ENCODE measurements around the gene RRM1.
"Not testable (repeated sequence)": the region's sequence is repeated elsewhere in the genome, so short reads cannot be mapped to it uniquely, and the experiment has no call there.

RRM1 gene

DNA sequence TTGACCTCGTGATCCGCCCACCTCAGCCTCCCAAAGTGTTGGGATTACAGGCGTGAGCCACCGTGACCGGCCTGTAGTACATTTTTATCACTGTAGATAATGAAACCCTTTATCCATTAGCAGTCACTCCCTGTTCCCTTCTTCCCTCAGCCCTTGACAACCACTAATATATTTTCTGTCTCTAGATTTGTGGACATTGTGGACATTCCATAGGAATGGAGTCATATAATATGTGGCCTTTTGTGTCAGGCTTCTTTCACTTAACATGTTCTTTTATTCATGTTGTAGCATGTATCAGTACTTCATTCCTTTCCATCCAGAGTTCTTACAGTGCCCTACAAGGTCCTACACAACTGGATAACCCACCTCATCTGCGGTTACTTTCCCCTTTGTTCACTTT is 30.5 kb downstream of the RRM1 start:
- DNase-seq, result no peak
- Mint-ChIP-seq H3K4me1 (ENCODE audit: low read depth in 2 of 2) (peaks cover 0 to 4% of the 10 kb centered on the region in 2 donors), H3K27me3 (no peaks in the 10 kb centered on the region), H3K27ac (no peak overlapping the region), H3K36me3 (ENCODE audit: insufficient read depth) (peaks cover 64% of the 10 kb centered on the region), H3K4me3 (no peak overlapping the region), H3K9me3 (no peaks in the 10 kb centered on the region)
- no peak for ATAC-seq (replicated peaks)

DNA sequence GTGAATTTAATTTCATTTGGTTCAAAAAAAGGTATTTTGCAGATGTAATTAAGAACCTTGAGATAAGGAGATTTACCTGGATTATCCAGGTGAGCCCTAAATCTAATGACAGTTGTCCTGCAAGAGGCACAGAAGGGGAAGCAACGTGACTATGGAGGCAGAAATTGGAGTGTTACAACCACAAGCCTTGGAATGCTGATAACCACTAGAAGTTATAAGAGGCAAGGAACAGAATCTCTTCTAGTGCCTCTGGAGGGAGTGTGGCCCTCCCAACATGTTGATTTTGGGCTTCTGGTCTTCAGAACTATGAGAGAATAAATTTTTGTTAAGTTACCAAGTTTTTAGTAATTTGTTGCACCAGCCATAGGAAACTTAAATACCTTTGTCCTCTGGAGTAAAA is 32.8 kb downstream of the RRM1 start:
- no peak for ATAC-seq (replicated peaks)
- peaks cover 51% of the 10 kb centered on the region for H3K36me3 Mint-ChIP-seq (ENCODE audit: insufficient read depth)

DNA sequence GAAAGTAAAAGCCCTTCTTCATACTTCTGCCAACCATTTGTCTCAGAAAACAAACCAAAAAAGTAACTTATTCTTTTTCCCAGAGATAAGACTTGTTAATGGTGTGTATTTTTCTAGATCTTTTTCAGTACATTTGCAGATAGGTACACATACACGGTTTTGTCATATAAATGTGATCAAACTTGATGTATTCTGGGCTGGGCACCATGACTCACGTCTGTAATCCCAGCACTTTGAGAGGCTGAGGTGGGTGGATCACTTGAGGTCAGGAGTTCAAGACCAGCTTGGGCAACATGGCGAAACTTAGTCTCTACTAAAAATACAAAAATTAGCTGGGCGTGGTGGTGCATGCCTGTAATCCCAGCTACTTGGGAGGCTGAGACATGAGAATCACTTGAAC is 35.6 kb downstream of the RRM1 start:
- peaks cover 45% of the 10 kb centered on the region for H3K36me3 Mint-ChIP-seq (ENCODE audit: insufficient read depth)
- not testable (repeated sequence) for H3K27me3 Mint-ChIP-seq; ATAC-seq (replicated peaks); H3K4me1 Mint-ChIP-seq (ENCODE audit: low read depth in 2 of 2); H3K4me3 Mint-ChIP-seq; H3K9me3 Mint-ChIP-seq; DNase-seq; H3K27ac Mint-ChIP-seq

More for the DNA sequence above, 32.8 kb downstream of the RRM1 start:
- H3K9me3 Mint-ChIP-seq, result no peaks in the 10 kb centered on the region
- H3K4me3 Mint-ChIP-seq, result no peak overlapping the region
- H3K27ac Mint-ChIP-seq, result no peak overlapping the region
- no peaks in the 10 kb centered on the region for H3K27me3 Mint-ChIP-seq
- peaks cover 0 to 4% of the 10 kb centered on the region in 2 donors for H3K4me1 Mint-ChIP-seq (ENCODE audit: low read depth in 2 of 2)
- DNase-seq, result no peak

DNA sequence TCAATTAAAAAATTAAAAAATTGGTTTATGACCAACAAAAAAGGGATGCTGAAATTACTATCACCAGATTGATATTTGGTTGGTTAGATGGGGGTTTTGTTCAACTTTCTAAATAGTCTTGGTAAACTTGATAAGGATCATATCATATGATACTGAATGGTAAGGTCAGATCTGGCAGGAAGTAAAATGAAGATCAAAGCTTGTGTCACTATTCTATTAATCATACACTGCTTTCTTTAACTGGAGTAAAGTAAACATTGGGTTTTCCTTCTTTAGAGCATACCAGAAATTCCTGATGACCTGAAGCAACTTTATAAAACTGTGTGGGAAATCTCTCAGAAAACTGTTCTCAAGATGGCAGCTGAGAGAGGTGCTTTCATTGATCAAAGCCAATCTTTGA is 40.2 kb downstream of the RRM1 start:
- peaks cover 0 to 7% of the 10 kb centered on the region in 2 donors for H3K4me1 Mint-ChIP-seq (ENCODE audit: low read depth in 2 of 2)
- no peak for ATAC-seq (replicated peaks)
- H3K27me3 Mint-ChIP-seq, result no peaks in the 10 kb centered on the region
- peaks cover 0 to 3% of the 10 kb centered on the region in 2 donors for H3K9me3 Mint-ChIP-seq
- no peak overlapping the region for H3K27ac Mint-ChIP-seq
- peaks cover 46% of the 10 kb centered on the region for H3K36me3 Mint-ChIP-seq (ENCODE audit: insufficient read depth)
- no peak for DNase-seq
- H3K4me3 Mint-ChIP-seq, result no peak overlapping the region

DNA sequence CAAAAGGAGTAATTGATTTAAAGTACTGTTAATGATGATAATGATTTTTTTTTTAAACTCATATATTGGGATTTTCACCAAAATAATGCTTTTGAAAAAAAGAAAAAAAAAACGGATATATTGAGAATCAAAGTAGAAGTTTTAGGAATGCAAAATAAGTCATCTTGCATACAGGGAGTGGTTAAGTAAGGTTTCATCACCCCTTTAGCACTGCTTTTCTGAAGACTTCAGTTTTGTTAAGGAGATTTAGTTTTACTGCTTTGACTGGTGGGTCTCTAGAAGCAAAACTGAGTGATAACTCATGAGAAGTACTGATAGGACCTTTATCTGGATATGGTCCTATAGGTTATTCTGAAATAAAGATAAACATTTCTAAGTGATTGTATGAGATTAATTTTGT is 43.9 kb downstream of the RRM1 start:
- H3K9me3 Mint-ChIP-seq, result peaks cover 0 to 10% of the 10 kb centered on the region in 2 donors
- ATAC-seq (replicated peaks) (no peak), DNase-seq (no peak)
- peaks cover 47% of the 10 kb centered on the region for H3K36me3 Mint-ChIP-seq (ENCODE audit: insufficient read depth)
- no peak overlapping the region for H3K4me3 Mint-ChIP-seq
- H3K27me3 Mint-ChIP-seq, result no peaks in the 10 kb centered on the region
- H3K4me1 Mint-ChIP-seq (ENCODE audit: low read depth in 2 of 2), result peaks cover 0 to 7% of the 10 kb centered on the region in 2 donors
- peak overlapping the region in 1 of 2 donors; percentile 8 for H3K27ac Mint-ChIP-seq

DNA sequence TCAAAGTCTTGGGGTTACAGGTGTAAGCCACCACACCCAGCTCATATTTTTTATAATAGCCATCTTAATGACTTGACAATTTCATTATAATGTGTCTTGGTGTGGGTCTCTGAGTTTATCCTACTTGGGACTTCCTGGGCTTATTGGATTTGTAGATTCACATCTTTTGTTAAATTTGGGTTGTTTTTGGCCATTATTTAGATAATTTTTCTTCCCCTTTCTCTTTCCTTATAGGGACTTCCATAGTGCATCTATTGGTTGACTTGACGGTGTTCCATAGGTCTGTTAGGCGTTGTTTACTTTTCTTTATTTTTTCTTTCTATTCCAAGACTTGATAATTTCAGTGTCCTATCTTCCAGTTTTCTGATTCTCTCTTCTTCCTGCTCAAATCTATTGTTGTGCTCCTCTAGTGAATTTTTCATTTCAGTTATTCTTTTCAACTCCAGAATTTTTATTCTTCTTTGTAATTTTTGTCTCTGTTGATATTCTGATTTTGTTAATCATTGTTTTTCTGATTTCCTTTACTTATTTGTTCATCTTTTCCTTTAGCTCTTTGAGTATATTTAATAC is 45.6 kb downstream of the RRM1 start:
- Mint-ChIP-seq H3K4me3 (no peak overlapping the region), H3K9me3 (peaks cover 0 to 10% of the 10 kb centered on the region in 2 donors), H3K36me3 (ENCODE audit: insufficient read depth) (peaks cover 33% of the 10 kb centered on the region), H3K27me3 (no peaks in the 10 kb centered on the region), H3K4me1 (ENCODE audit: low read depth in 2 of 2) (peaks cover 0 to 3% of the 10 kb centered on the region in 2 donors), H3K27ac (no peak overlapping the region)
- ATAC-seq (replicated peaks) (no peak), DNase-seq (no peak)

DNA sequence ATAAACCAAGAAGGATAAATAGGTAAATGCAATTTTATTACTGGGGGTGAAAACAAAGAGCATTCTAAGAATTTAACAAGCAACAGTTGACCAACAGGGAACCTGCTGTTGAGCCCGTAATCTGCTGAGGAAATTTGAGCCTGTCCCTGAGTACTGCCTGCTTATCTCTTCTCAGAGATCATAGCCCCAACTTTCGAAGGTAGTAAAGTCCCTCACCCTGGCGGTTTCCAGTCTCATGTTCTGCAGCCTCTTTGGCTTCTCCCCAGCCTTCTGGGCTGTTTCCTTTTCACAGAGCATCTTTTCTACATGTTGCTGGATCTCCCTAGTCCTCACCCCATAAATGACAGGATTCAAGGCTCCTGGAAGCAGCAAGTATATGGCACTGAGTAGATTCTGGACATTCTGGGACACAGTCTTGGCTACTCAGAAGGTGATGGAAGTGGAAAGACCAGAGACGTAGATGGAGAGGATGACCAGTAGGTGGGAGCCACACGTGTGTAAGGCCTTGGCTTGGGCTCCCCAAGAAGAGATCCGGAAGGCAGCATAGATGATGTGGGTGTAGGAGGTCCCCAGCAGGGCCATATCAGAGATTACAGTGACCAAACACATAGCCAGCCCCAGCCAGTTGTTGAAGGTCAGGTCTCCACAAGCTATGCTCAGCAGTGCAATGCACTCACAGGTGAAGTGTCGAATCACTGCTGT is 51.6 kb downstream of the RRM1 start:
- Mint-ChIP-seq H3K4me1 (ENCODE audit: low read depth in 2 of 2) (no peaks in the 10 kb centered on the region), H3K27ac (no peak overlapping the region), H3K36me3 (ENCODE audit: insufficient read depth) (no peaks in the 10 kb centered on the region), H3K9me3 (no peaks in the 10 kb centered on the region), H3K27me3 (no peaks in the 10 kb centered on the region), H3K4me3 (no peak overlapping the region)
- ATAC-seq (replicated peaks) (no peak), DNase-seq (no peak)

DNA sequence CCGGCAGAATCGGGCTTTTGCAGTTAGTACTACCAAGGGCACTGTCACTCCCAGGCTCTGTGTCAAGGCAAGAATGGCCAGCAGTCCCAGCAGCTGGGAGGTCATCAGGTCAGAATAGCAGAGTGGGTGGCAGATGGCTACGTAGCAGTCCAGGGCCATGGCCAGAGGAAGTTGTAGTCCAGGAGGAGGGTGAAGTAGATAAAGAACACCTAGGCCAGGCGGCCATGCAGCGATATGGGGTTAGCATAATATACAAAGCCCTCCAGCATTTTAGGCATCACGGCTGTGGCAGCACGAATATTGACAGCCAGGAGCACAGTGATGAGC is 52.1 kb downstream of the RRM1 start:
- no peak for ATAC-seq (replicated peaks)
- Mint-ChIP-seq H3K4me1 (ENCODE audit: low read depth in 2 of 2) (no peaks in the 10 kb centered on the region), H3K27me3 (no peaks in the 10 kb centered on the region)

DNA sequence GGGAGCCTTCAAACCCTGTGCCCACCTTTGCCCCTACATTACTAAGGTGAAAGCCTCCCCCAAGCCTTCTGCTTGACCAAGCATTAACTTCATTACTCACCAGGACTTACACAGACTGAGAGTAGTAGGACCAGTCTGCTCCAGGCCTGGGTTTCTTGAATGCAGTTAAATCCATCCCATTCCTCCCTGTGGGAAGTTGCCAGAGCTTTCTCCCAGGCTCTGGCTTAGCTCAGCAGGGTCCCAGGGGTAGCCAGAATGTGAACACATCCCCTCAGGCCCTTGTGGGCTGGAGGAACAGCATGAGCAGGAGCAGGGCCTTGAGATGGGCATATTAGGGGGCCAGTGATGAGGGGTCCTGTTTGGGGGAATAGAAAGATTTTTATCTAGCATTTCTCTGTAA is 59.9 kb downstream of the RRM1 start:
- Mint-ChIP-seq H3K36me3 (ENCODE audit: insufficient read depth) (no peaks in the 10 kb centered on the region), H3K27me3 (peaks cover 0 to 5% of the 10 kb centered on the region in 2 donors), H3K4me1 (ENCODE audit: low read depth in 2 of 2) (no peaks in the 10 kb centered on the region), H3K4me3 (no peak overlapping the region), H3K9me3 (no peaks in the 10 kb centered on the region), H3K27ac (no peak overlapping the region)
- ATAC-seq (replicated peaks) (no peak), DNase-seq (no peak)

More for the DNA sequence above, 52.1 kb downstream of the RRM1 start:
- no peak overlapping the region for H3K27ac Mint-ChIP-seq
- H3K36me3 Mint-ChIP-seq (ENCODE audit: insufficient read depth), result no peaks in the 10 kb centered on the region
- no peak overlapping the region for H3K4me3 Mint-ChIP-seq
- H3K9me3 Mint-ChIP-seq, result no peaks in the 10 kb centered on the region
- no peak for DNase-seq

DNA sequence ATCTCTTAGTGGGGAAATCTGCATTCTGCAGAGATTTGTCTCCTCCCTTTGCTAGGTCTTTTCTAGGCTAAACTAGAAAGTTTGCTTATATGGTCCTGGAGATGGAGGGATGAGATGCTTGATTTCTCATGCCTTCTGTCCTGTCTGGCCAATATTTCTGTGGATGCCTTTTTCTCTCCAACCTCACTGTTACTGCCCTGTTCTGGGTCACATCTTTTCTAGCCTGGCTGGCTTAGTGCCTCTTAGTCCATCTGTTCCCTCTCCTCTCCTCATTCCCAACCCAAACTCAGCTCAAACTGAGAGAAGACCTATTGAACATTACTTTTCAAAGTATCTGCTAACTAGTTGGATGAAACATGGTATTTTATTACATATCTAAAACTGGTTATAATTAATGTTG is 62.0 kb downstream of the RRM1 start:
- no peak for ATAC-seq (replicated peaks)
- no peak overlapping the region for H3K4me3 Mint-ChIP-seq
- DNase-seq, result no peak
- H3K36me3 Mint-ChIP-seq (ENCODE audit: insufficient read depth), result no peaks in the 10 kb centered on the region
- H3K9me3 Mint-ChIP-seq, result no peaks in the 10 kb centered on the region
- H3K27ac Mint-ChIP-seq, result no peak overlapping the region
- peaks cover 0 to 5% of the 10 kb centered on the region in 2 donors for H3K27me3 Mint-ChIP-seq
- H3K4me1 Mint-ChIP-seq (ENCODE audit: low read depth in 2 of 2), result no peaks in the 10 kb centered on the region

DNA sequence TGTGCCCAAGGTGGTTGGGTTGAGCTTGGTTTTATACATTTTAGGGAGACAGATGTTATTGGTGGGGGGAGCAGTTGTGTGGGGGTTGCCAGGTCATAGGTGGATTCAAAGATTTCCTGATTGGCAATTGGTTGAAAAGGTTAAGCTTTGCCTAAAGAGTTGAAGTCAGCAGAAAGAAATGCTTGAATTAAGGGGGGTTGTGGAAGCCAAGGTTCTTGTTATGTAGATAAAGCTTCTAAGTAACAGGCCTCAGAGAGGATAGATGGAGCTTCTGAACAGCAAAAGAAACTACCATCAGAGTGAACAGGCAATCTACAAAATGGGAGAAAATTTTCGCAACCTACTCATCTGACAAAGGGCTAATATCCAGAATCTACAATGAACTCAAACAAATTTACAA is 64.2 kb downstream of the RRM1 start:
- ATAC-seq (replicated peaks); H3K27me3 Mint-ChIP-seq; H3K4me1 Mint-ChIP-seq (ENCODE audit: low read depth in 2 of 2); H3K4me3 Mint-ChIP-seq; H3K36me3 Mint-ChIP-seq (ENCODE audit: insufficient read depth); DNase-seq; H3K9me3 Mint-ChIP-seq; H3K27ac Mint-ChIP-seq: not testable (repeated sequence)

DNA sequence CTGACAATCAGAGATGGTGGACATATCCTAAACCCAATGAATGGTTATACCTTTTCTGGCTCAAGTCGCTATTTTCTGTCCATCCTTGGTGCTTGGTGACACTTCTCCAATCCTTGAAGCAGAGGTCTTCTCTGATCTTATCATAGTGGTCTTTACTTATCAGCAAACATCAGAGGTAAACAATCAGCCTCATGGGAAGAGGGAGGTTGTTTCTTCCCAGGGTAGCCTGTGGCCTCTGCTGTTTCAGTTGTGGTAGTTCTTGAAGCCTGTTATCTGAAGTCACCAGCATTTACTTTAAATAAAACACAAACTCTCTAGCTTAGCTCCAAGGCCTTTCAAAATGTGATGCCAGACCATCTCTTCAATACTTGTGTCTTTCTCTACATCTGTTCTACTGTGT is 66.7 kb downstream of the RRM1 start:
- peaks cover 4% of the 10 kb centered on the region for H3K36me3 Mint-ChIP-seq (ENCODE audit: insufficient read depth)
- no peak overlapping the region for H3K27ac Mint-ChIP-seq
- DNase-seq (no peak), ATAC-seq (replicated peaks) (no peak)
- H3K4me3 Mint-ChIP-seq, result no peak overlapping the region
- H3K27me3 Mint-ChIP-seq, result peaks cover 5 to 11% of the 10 kb centered on the region in 2 donors
- H3K9me3 Mint-ChIP-seq, result no peaks in the 10 kb centered on the region
- no peaks in the 10 kb centered on the region for H3K4me1 Mint-ChIP-seq (ENCODE audit: low read depth in 2 of 2)

DNA sequence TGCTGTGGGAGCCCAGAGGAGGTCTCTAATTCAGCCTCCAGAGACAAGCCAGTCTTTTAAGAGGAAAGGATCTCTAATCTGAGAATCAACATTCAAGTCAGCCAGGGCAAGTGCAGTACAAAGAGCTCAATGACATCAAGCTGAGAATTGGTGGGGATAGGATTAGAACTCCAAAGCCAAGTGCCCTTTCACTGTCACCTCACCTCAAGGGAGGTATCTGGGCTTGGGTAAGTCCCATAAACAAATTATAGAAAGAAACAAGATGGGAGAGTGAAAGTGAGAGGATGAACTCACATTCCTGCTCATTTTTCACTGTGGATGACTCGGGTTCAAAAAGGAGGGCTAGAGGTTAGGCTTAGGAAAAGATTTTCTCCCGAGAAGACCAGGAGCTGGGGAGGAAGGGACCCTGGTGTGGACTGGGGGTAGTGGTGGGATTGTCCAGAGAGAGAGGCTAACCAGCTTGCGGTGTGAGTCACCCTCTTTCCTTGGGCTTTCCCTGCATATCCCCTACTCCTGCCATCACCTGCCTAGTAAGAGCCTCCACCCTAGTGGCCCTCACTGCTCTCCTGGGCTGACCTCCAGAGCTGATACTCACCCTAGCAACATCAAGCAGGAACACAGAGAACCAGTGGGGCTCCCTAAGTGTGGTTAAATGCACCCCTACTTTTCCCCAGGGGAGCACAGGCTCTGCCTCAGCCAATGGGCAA is 70.4 kb downstream of the RRM1 start:
- no peaks in the 10 kb centered on the region for H3K9me3 Mint-ChIP-seq
- H3K36me3 Mint-ChIP-seq (ENCODE audit: insufficient read depth), result peaks cover 4% of the 10 kb centered on the region
- no peak overlapping the region for H3K4me3 Mint-ChIP-seq
- no peak overlapping the region for H3K27ac Mint-ChIP-seq
- H3K4me1 Mint-ChIP-seq (ENCODE audit: low read depth in 2 of 2), result no peaks in the 10 kb centered on the region
- no peak for DNase-seq
- H3K27me3 Mint-ChIP-seq, result peaks cover 0 to 20% of the 10 kb centered on the region in 2 donors
- no peak for ATAC-seq (replicated peaks)

DNA sequence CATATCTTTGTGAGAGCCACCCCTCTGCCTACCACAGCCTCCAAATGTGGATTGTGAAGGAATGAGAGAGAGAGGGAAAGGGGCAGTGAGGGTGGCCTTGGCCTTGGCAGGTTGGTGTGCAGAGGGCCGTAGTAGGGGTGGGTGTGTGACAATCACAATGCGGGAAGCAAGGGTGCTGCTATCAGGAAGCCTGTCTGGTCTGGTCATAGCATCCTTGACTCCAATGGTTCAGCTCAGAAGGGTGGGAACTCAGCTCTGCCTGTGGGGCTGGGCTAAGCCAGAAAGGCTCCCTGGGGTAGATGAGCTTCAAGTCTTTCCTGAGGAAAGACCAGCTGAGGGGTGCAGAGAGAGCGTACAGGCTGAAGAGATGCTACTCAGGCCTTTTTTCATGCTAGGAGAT is 72.7 kb downstream of the RRM1 start:
- ATAC-seq (replicated peaks) (no peak), DNase-seq (no peak)
- peaks cover 4% of the 10 kb centered on the region for H3K36me3 Mint-ChIP-seq (ENCODE audit: insufficient read depth)
- no peaks in the 10 kb centered on the region for H3K9me3 Mint-ChIP-seq
- no peaks in the 10 kb centered on the region for H3K4me1 Mint-ChIP-seq (ENCODE audit: low read depth in 2 of 2)
- H3K4me3 Mint-ChIP-seq, result no peak overlapping the region
- H3K27ac Mint-ChIP-seq, result peak overlapping the region in 1 of 2 donors; percentile 21
- peaks cover 0 to 20% of the 10 kb centered on the region in 2 donors for H3K27me3 Mint-ChIP-seq

Data from effector memory CD8-positive, alpha-beta T cell (primary cell).